GOT3 (cell line): ENCODE results near the gene COL24A1.
A peak's percentile ranks its signal among the peaks of the same experiment; 100 is the strongest.
"Not testable (repeated sequence)": the region's sequence is repeated elsewhere in the genome, so short reads cannot be mapped to it uniquely, and the experiment has no call there.

Source experiments
- DNase-seq: peaks from one replicate; lab custom pipeline; 2025; ENCODE audit warnings: mixed read lengths; lab: John Stamatoyannopoulos, UW

The COL24A1 gene

DNA sequence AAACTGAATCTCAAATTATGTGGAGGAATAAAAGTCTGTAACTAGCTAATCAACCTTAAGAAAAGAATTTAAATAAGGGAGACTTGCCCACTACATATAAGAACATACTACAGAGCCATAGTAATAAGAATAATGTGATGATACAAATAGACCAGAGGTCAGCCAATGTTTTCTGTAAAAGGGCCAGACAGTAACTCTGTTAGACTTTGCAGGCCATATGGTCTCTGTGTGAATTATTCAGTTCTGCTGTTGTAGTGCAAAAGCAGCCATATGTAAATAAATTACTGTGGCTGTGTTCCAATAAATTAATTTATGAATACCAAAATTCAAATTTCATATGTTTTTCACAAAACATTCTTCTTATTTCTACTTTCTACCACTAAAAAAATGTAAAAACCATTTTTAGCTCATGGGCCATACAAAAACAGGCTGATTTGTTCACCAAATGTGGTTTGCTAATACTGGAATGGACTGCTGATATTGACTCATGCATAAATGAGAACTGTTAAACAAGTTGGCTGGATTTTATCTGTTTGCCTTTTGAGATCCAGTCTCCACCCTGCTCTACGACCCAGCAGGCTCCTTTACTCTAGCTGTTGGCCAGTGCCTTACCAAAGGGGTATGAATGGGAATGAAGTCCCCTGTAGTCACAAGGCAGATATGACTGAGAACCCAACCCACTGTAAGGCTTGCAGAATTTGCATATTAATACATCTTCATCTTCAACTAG is 350.2 kb downstream of the COL24A1 start:
- no peak for DNase-seq

- no peak for DNase-seq
These were observed 355.1 kb downstream of the COL24A1 start for GRCh38 chr1:85801520-85801919.

DNA sequence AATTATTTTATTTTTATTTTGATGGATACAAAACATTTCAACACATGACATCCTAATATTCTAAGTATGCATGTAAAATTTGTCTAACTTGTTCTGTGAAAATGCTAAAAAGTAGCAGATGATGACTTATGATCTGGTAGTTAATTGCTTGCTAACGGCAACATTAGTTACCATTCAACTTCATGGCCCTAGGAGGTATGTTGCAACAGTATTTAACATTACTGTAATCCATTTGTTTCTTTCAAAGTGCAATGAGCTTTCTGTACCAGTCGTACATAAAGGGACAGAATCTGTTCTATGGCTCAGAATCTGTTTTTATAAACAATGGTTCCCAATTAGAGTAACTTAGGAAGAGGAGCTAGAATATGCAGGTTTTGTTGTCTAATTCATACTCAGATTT is 356.8 kb downstream of the COL24A1 start:
- DNase-seq: no peak

GRCh38 chr1:85798419-85798818 is 358.2 kb downstream of the COL24A1 start:
- DNase-seq: no peak

DNA sequence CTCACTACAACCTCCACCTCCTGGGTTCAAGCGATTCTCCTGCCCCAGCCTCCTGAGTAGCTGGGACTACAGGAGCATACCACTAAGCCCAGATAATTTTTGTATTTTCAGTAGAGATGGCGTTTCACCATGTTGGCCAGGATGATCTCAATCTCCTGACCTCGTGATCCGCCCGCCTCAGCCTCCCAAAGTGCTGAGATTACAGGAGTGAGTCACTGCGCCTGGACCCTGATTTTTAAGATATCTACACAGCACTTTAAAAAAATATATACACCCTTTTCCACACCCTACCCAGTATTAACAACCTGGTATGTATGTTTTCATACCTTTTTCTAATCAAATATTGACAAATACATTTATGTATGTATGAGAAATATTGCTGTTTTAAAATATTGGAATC is 379.6 kb downstream of the COL24A1 start:
- not testable (repeated sequence) for DNase-seq

DNA sequence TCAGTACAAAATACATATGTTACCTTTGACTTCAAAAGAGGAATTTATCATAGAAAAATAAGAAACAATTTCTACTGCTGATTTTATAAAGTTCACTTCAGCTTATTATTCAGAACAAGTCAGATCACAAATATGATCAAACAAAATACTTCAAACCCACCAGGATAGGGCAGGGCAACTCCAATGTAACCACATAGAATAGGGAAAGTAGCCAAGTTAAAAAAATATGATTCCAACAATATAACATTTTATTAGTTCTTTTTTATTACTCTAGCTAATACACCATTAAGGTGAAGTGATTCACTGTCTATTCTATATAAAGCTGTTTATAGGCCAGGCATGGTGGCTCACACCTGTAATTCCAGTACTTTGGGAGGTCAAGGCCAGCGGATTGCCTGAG is 393.8 kb downstream of the COL24A1 start:
- DNase-seq: no peak

- no peak for DNase-seq
These were observed 399.7 kb downstream of the COL24A1 start for GRCh38 chr1:85756864-85757263.

GRCh38 chr1:85748120-85748519 is 408.5 kb downstream of the COL24A1 start:
- DNase-seq: no peak

GRCh38 chr1:85746777-85747176 is 409.8 kb downstream of the COL24A1 start:
- DNase-seq: no peak

GRCh38 chr1:85743814-85744213 is 412.8 kb downstream of the COL24A1 start:
- no peak for DNase-seq

DNA sequence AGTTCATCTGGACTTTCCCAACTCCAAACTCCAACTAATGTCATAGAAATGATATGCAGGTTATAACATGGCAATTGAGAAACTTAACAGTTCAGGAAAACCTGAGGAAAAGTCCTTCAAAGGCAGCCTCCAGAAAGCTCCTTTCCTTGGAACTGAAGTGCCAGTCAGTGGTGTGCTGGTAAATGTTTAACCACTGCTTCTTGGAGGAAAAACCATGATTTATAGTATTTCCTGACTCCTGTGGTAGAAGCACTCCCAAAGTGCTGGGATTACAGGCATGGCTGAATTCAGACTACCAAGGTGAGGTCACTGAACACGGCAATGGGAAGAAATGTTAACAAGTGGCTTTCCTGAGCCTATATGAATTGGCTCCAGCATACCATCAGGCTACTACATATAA is 421.6 kb downstream of the COL24A1 start:
- DNase-seq: no peak

- DNase-seq: no peak
These were observed 437.8 kb downstream of the COL24A1 start for GRCh38 chr1:85718678-85719340.

GRCh38 chr1:85714418-85715114 is 442.0 kb downstream of the COL24A1 start:
- not testable (repeated sequence) for DNase-seq

GRCh38 chr1:85708829-85709227 is 447.7 kb downstream of the COL24A1 start:
- no peak for DNase-seq

DNA sequence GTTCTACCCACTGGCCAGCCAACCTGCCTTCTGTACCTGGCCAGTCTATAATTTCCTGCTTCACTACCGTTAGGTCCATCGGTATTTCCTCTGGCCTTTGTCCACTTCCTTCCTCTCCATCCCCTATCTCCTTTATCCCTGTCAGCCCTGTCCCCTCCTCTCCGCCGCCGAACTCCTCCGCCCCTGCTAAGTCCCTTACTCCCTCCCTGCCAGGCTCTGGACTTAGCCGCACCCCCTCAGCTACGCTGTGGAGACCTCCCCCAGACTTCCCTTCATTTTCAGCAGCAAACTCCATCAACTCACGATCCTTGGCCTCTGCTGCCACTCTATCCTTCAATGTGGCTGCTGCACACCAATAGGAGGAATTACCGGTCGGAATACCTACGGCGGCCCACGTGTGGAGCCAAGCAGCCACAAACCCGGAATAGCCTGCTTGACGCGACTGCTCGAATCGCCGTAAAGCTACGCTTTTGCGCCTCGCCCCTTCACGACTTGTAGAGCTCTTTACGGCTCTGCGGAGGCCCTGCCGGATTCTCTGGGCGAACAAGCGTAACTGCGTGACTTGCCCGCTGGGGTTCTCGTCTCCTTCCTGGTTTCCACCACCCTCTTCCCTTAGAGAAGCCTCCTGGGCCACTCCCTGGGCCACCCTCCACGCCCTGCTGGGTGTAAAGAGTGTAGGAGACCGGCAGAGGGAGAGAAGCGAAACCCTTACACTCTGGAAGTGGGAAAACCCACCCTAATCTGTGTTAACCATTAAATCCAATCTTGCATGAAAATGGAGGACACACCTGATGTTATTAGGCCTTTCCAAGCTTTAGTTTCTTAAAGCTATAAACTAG is 448.4 kb downstream of the COL24A1 start, which contains the start of gene ZNHIT6:
Gene ZNHIT6 (minus strand): TSS at position 444 of the 839 bp plus-strand sequence. CDS start 149 bp downstream, at position 295.
- DNase-seq: peak; percentile 43

DNA sequence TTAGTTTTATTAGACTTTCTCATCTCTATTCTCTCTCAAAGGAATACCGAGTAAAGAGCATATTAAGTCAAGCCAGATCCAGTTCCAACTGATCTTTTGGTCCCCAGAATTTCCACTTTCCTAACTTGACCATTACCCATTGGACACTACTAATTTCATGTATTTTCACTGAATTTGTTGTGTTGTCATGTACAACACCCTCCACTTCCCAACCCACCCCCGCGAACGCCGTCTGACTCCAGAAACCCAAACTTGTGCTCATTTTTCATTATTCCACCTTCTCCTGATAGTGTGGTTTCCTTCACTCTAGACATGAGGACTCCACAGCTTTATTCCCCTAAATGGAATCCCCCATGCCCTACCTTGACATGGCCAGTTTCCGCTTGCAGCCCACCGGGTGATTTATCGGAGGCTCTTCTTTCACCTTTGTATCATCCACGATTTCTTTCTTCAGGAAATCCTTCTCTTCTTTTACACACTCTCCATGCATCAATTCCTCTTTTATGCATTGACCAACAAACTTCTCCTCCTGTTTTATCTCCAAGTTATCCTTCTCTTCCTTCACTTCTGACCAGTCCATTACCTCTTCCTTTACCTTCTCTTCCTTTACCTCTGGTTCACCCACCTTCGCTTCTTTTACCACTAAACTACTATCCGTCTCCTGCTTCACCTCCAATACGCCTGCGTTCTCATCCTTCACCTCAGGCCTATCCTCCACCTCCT is 449.1 kb downstream of the COL24A1 start:
- no peak for DNase-seq

DNA sequence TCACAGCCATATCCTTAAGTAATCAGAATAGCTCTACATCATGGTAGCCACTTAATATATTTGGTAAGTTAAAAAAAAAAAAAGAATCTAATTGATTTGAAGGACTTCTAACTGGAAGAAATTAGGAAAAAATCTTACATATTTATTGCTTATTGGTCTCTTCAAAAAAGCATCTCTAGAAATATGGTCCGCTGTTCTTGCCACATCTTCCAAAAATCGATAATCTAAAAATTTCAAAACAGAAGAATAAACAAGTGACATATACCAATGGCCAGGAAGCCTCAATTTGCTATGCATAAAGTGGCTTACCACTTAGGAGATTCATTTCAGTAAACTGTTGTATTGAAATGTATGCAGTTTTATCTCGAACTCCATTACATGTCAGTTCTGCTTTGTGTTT is 450.6 kb downstream of the COL24A1 start:
- no peak for DNase-seq

DNA sequence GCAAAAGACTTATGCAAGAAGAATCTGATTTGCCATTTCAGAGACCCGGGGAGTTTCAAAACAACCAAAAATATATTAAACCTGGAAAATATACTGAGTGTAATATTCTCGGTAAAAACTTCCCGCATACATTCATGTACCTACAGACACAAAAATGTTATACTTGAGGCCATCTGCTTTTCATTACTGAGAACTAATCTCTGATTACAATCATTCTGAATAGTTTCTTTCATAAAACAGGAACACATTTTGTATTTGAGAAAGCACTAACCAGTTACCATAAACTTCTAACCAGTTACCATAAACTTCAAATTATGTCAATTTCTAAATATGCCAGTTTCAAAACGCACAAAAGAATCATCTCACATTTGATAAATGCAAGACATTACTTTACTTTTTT is 456.1 kb downstream of the COL24A1 start:
- DNase-seq: no peak

DNA sequence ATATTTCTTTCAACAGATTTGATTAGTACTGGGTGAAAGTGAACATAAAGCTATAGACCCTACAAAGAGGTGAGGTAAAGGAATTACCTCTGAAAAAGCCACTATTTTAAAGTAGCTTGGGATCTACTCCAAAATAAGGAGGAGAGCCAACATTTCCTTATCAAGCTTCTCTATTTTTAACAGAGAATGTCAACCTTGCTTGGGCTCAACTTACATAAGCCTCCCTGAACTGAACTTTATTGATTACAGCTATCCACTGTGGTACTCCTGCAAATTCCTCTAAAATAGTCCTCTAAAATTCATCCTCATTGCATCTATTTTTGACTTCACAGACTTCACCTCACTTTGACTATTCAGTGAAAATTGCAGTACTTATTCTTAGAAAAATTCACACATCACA is 458.7 kb downstream of the COL24A1 start:
- no peak for DNase-seq

- DNase-seq: no peak
These were observed 463.8 kb downstream of the COL24A1 start for GRCh38 chr1:85692730-85693314.
